Esophagus squamous epithelium (tissue), 5 donors: Measurements from ENCODE around the gene LOXHD1. TPM values are rescaled to one million over a fixed set of nuclear protein-coding genes. Genes with fewer than 3 reads are reported as not detected.

Source experiments
- DNase-seq: peaks from one replicate; lab custom pipeline; 2025; lab: John Stamatoyannopoulos, UW
- H3K27ac ChIP-seq, 4 donors: fragments of 200-600 bp; sonication (generic); one replicate each; pipeline ENCODE4 v1.5.1; 2016 to 2019; ENCODE audit warnings: mild to moderate bottlenecking in 1 of 4
- H3K27me3 ChIP-seq, 4 donors: fragments of 200-600 bp; sonication (generic); 1 replicate in 3 of 4; 2 replicates in 1 of 4; pipeline versions ENCODE4 v1.5.1 to v1.6.0; 2017 to 2021; ENCODE audit warnings: antibody characterized with exemption in 1 of 4
- H3K36me3 ChIP-seq, 3 donors: fragments of 200-600 bp; sonication (generic); one replicate each; pipeline ENCODE4 v1.5.1; 2016 to 2019
- H3K4me1 ChIP-seq, 3 donors: fragments of 200-600 bp; sonication (generic); one replicate each; pipeline ENCODE4 v1.5.1; 2017 to 2019
- H3K4me3 ChIP-seq, 4 donors: fragments of 200-600 bp; sonication (generic); 1 replicate in 3 of 4; 2 replicates in 1 of 4; pipeline ENCODE4 v1.5.1; 2016 to 2019; ENCODE audit warnings: mild to moderate bottlenecking in 2 of 4, moderate library complexity in 1 of 4
- H3K9me3 ChIP-seq, 3 donors: fragments of 200-600 bp; sonication (generic); one replicate each; pipeline ENCODE4 v1.5.1; 2016 to 2019
- CTCF ChIP-seq, 6 experiments: fragments of 450-650 bp in 4 of 6; fragments of 200-600 bp in 2 of 6; sonication (generic) in 2 of 6; IDR thresholded peaks; one replicate each; pipeline ENCODE4 v1.5.1; 2016 to 2019; ENCODE audit warnings: antibody characterized with exemption in 6 of 6, mild to moderate bottlenecking in 4 of 6, moderate library complexity in 4 of 6
- POLR2A ChIP-seq, 4 donors: fragments of 450-650 bp; IDR thresholded peaks; one replicate each; pipeline ENCODE4 v1.6.1; 2017; ENCODE audit warnings: antibody characterized with exemption in 4 of 4, mild to moderate bottlenecking in 4 of 4, moderate library complexity in 3 of 4
- WGBS, 2 donors: methylation state at CpG; one replicate each; pipeline ENCODE4 v1.1.5; 2018; 5-methylcytosine and 5-hydroxymethylcytosine counted together
- intact Hi-C: fragments of 100-400 bp; cut with DNase I; formaldehyde crosslinking; loops from one replicate; pipeline ENCODE4 v1.15.0; 2022
- total RNA-seq, 4 donors: library from RNA; depleted of rRNA; stranded (reverse); fragments of >200 nt; gene quantifications; one replicate each; pipeline ENCODE4 v1.1.0, GENCODE V29; 2016
- donor health status: DM: yes; HTN: yes; CAD: no.

Gene LOXHD1
- total RNA-seq, 4 donors from 2014 or later, result 0.19 TPM; not detected in 3

- peaks cover 0 to 33% (median 8%) of the 10 kb centered on the region in 3 donors for H3K4me1 ChIP-seq
- TF ChIP-seq CTCF (IDR thresholded peaks at IDR 0.05), result no peak
- no peak for TF ChIP-seq POLR2A (IDR thresholded peaks at IDR 0.05)
- no peak for DNase-seq
- H3K9me3 ChIP-seq, result no peaks in the 10 kb centered on the region
- intact Hi-C loops, result no loop called here
- WGBS, 2 donors, result 87 to 88% methylated on average over 3 of the region's 3 CpGs
- H3K27ac ChIP-seq, result no peak overlapping the region
- no peak overlapping the region for H3K4me3 ChIP-seq
- H3K27me3 ChIP-seq, result peaks cover 0 to 20% (median 0%) of the 10 kb centered on the region in 4 donors
- no peaks in the 10 kb centered on the region for H3K36me3 ChIP-seq
Observed at GRCh38 chr18:46471809-46472498, 185.1 kb downstream of the LOXHD1 start.

GRCh38 chr18:46470714-46471113 is 186.3 kb downstream of the LOXHD1 start:
- H3K27ac ChIP-seq, result no peak overlapping the region
- no peaks in the 10 kb centered on the region for H3K9me3 ChIP-seq
- H3K36me3 ChIP-seq, result no peaks in the 10 kb centered on the region
- H3K27me3 ChIP-seq, result peaks cover 0 to 20% (median 0%) of the 10 kb centered on the region in 4 donors
- intact Hi-C loops, result no loop called here
- H3K4me1 ChIP-seq, result peaks cover 0 to 45% (median 15%) of the 10 kb centered on the region in 3 donors
- no peak for TF ChIP-seq CTCF (IDR thresholded peaks at IDR 0.05)
- no peak for TF ChIP-seq POLR2A (IDR thresholded peaks at IDR 0.05)
- no peak for DNase-seq
- H3K4me3 ChIP-seq, result no peak overlapping the region
- 88 to 95% methylated on average over 3 of the region's 3 CpGs for WGBS, 2 donors

- DNase-seq, result no peak
- H3K4me3 ChIP-seq, result no peak overlapping the region
- H3K27me3 ChIP-seq, result peaks cover 0 to 20% (median 0%) of the 10 kb centered on the region in 4 donors
- intact Hi-C loops, result no loop called here
- H3K4me1 ChIP-seq, result peaks cover 0 to 49% (median 15%) of the 10 kb centered on the region in 3 donors
- H3K36me3 ChIP-seq, result no peaks in the 10 kb centered on the region
- no peaks in the 10 kb centered on the region for H3K9me3 ChIP-seq
- WGBS, 2 donors, result 33 to 45% methylated on average over 2 of the region's 3 CpGs
- H3K27ac ChIP-seq, result no peak overlapping the region
- no peak for TF ChIP-seq POLR2A (IDR thresholded peaks at IDR 0.05)
- TF ChIP-seq CTCF (IDR thresholded peaks at IDR 0.05), result no peak
Observed at GRCh38 chr18:46469186-46469915, 187.7 kb downstream of the LOXHD1 start.

GRCh38 chr18:46468426-46469180 is 188.4 kb downstream of the LOXHD1 start:
- Histone ChIP-seq H3K9me3 (no peaks in the 10 kb centered on the region), H3K4me3 (no peak overlapping the region), H3K36me3 (no peaks in the 10 kb centered on the region), H3K27ac (no peak overlapping the region), H3K27me3 (peaks cover 0 to 20% (median 0%) of the 10 kb centered on the region in 4 donors), H3K4me1 (peaks cover 0 to 49% (median 15%) of the 10 kb centered on the region in 3 donors)
- 41 to 57% methylated on average over 10 to 11 of the region's 11 CpGs for WGBS, 2 donors
- no peak for DNase-seq
- intact Hi-C loops, result no loop called here
- TF ChIP-seq POLR2A (IDR thresholded peaks at IDR 0.05) (no peak), CTCF (IDR thresholded peaks at IDR 0.05) (no peak)
